ENCODE measurements around the gene RARRES1. TPM values are rescaled to one million over a fixed set of nuclear protein-coding genes. Genes with fewer than 3 reads are reported as not detected.

The RARRES1 gene
- polyA plus RNA-seq, 1 experiment = 2.0 TPM

DNA sequence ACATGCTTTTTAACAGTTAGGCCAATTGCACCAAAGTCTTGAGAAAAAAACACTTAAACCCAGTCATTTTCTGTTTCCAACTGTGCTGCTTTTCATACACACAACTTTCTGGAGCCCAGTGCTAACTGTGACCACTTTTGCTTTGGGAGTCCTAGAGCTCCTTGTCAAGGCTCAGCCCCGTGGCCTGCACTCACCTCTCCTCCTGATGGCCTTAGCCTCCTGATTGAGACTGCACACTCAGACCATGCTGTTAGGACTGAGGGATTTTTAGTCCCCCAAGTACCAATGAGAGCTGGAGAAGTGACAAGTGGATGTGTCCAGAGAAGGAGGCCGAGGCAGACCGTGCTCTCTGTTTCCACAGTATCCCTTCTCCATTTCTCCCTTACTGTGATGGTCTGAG, 15.2 kb upstream of the RARRES1 start:
- Histone ChIP-seq H3K36me3 (ENCODE audit: control insufficient read depth, insufficient read depth, low read length) (peaks cover 7% of the 10 kb centered on the region), H3K27me3 (ENCODE audit: control insufficient read depth, insufficient read depth, low read length) (no peaks in the 10 kb centered on the region), H3K4me3 (ENCODE audit: low read depth, low read length) (no peak overlapping the region)
- no peak for TF ChIP-seq CTCF (IDR thresholded peaks at IDR 0.05; ENCODE audit: insufficient read depth, low read depth, low read length)
- POLR2A ChIA-PET = interaction anchor here (0.6 kb wide), 1 partner anchor 11 kb away, joined by 3 read pairs; no protein-coding TSS in a partner anchor
- DNase-seq (ENCODE audit: low read depth) = no peak
- CTCF ChIA-PET = interaction anchor here (1.0 to 1.4 kb wide), 3 partner anchors 12 to 19 kb away, joined by 3 read pairs; no protein-coding TSS in a partner anchor

- no peak for TF ChIP-seq CTCF (IDR thresholded peaks at IDR 0.05; ENCODE audit: insufficient read depth, low read depth, low read length)
- Histone ChIP-seq H3K4me3 (ENCODE audit: low read depth, low read length) (no peak overlapping the region), H3K27me3 (ENCODE audit: control insufficient read depth, insufficient read depth, low read length) (no peaks in the 10 kb centered on the region), H3K36me3 (ENCODE audit: control insufficient read depth, insufficient read depth, low read length) (peaks cover 7% of the 10 kb centered on the region)
- no peak for DNase-seq (ENCODE audit: low read depth)
- POLR2A ChIA-PET = no interaction called here
- CTCF ChIA-PET = interaction anchor here (0.7 kb wide), 1 partner anchor 46 kb away, joined by 3 read pairs; no protein-coding TSS in a partner anchor
Measured at GRCh38 chr3:158745551-158745950, 13.3 kb upstream of the RARRES1 start.

GRCh38 chr3:158744567-158745288, 12.5 kb upstream of the RARRES1 start:
- ChIA-PET POLR2A (no interaction called here), CTCF (no interaction called here)
- DNase-seq (ENCODE audit: low read depth) = no peak
- H3K27me3 ChIP-seq (ENCODE audit: control insufficient read depth, insufficient read depth, low read length) = no peaks in the 10 kb centered on the region
- H3K36me3 ChIP-seq (ENCODE audit: control insufficient read depth, insufficient read depth, low read length) = peaks cover 7% of the 10 kb centered on the region
- TF ChIP-seq CTCF (IDR thresholded peaks at IDR 0.05; ENCODE audit: insufficient read depth, low read depth, low read length) = no peak
- no peak overlapping the region for H3K4me3 ChIP-seq (ENCODE audit: low read depth, low read length)

GRCh38 chr3:158743664-158744566, 11.7 kb upstream of the RARRES1 start:
- Histone ChIP-seq H3K36me3 (ENCODE audit: control insufficient read depth, insufficient read depth, low read length) (peaks cover 6% of the 10 kb centered on the region; the same call in 1 of the 2 replicates), H3K4me3 (ENCODE audit: low read depth, low read length) (no peak overlapping the region), H3K27me3 (ENCODE audit: control insufficient read depth, insufficient read depth, low read length) (no peaks in the 10 kb centered on the region)
- ChIA-PET POLR2A (no interaction called here), CTCF (interaction anchor here (1.5 to 1.9 kb wide), 3 partner anchors 9 to 48 kb away, joined by 4 to 8 read pairs (median 5); no protein-coding TSS in a partner anchor)
- DNase-seq (ENCODE audit: low read depth) = no peak
- TF ChIP-seq CTCF (IDR thresholded peaks at IDR 0.05; ENCODE audit: insufficient read depth, low read depth, low read length) = no peak
